Smooth muscle cell (in vitro differentiated cells): Measurements from ENCODE around the gene STARD10. TPM values are rescaled to one million over a fixed set of nuclear protein-coding genes. Genes with fewer than 3 reads are reported as not detected.

Source experiments
- DNase-seq: peaks from one replicate; lab custom pipeline; 2025; ENCODE audit not compliant: unreplicated experiment; lab: John Stamatoyannopoulos, UW
- H2AFZ ChIP-seq: fragments of 200-600 bp; sonication (generic); 2 replicates; pipeline ENCODE4 v1.6.0; 2016; ENCODE audit warnings: antibody characterized with exemption, low read depth, mild to moderate bottlenecking
- H3F3A ChIP-seq: fragments of 200-600 bp; sonication (generic); 2 replicates; pipeline ENCODE4 v1.6.0; 2017; ENCODE audit warnings: antibody characterized with exemption, low read depth
- H3K27ac ChIP-seq: fragments of 200-600 bp; sonication (generic); 2 replicates; pipeline ENCODE4 v1.5.1; 2016; ENCODE audit warnings: low read depth, mild to moderate bottlenecking
- H3K27me3 ChIP-seq: fragments of 200-600 bp; sonication (generic); 2 replicates; pipeline ENCODE4 v1.6.1; 2016; ENCODE audit warnings: low read depth, mild to moderate bottlenecking
- H3K36me3 ChIP-seq: fragments of 200-600 bp; sonication (generic); 2 replicates; pipeline ENCODE4 v1.5.1; 2016; ENCODE audit warnings: low read depth
- H3K4me1 ChIP-seq: fragments of 200-600 bp; sonication (generic); 2 replicates; pipeline ENCODE4 v1.5.1; 2016; ENCODE audit warnings: low read depth
- H3K4me2 ChIP-seq: fragments of 200-600 bp; sonication (generic); 2 replicates; pipeline ENCODE4 v1.6.0; 2016; ENCODE audit warnings: mild to moderate bottlenecking
- H3K4me3 ChIP-seq: fragments of 200-600 bp; sonication (generic); 2 replicates; pipeline ENCODE4 v1.5.1; 2016; ENCODE audit warnings: mild to moderate bottlenecking
- H3K79me2 ChIP-seq: fragments of 200-600 bp; sonication (generic); 2 replicates; pipeline ENCODE4 v1.6.0; 2016; ENCODE audit warnings: low read depth, mild to moderate bottlenecking
- H3K9ac ChIP-seq: fragments of 200-600 bp; sonication (generic); 2 replicates; pipeline ENCODE4 v1.6.0; 2016; ENCODE audit warnings: low read depth
- H3K9me3 ChIP-seq: fragments of 200-600 bp; sonication (generic); replicated peaks from 2 replicates; pipeline ENCODE4 v1.5.1; 2016; ENCODE audit warnings: low read depth
- H4K20me1 ChIP-seq: fragments of 200-600 bp; sonication (generic); 2 replicates; pipeline ENCODE4 v1.6.0; 2016; ENCODE audit warnings: low read depth
- CTCF ChIP-seq: fragments of 200-600 bp; sonication (generic); IDR thresholded peaks from 2 replicates; pipeline ENCODE4 v1.5.1; 2017; ENCODE audit warnings: borderline replicate concordance, mild to moderate bottlenecking, antibody characterized with exemption; ENCODE audit not compliant: insufficient read depth, poor library complexity, severe bottlenecking
- WGBS: methylation state at CpG from one replicate; pipeline ENCODE4 v1.1.7; 2016; ENCODE audit warnings: low lambda C conversion rate; 5-methylcytosine and 5-hydroxymethylcytosine counted together
- polyA plus RNA-seq: library from polyadenylated mRNA; unstranded; fragments of >200 nt; fragmentation: Nextera tagmentation; extraction: Ambion mirVana; gene quantifications from 2 replicates; pipeline ENCODE4 v1.2.1, GENCODE V29; 2016
- total RNA-seq: library from RNA; depleted of rRNA; stranded (reverse); fragments of >200 nt; gene quantifications from 2 replicates; pipeline ENCODE4 v1.2.3, GENCODE V29; 2014

STARD10 gene
- total and polyA plus RNA-seq, 2 experiments from 2014 or later: 87.7 to 130 TPM

GRCh38 chr11:72786305-72787215, 7.3 kb downstream of the STARD10 start:
- Histone ChIP-seq H3K4me1 (peaks cover 12% of the 10 kb centered on the region), H3K4me3 (no peak overlapping the region), H4K20me1 (no peaks in the 10 kb centered on the region), H3K9ac (no peak overlapping the region), H3K36me3 (no peaks in the 10 kb centered on the region), H3F3A (peaks cover 3% of the 10 kb centered on the region), H2AFZ (no peak overlapping the region), H3K9me3 (no peaks in the 10 kb centered on the region), H3K27me3 (no peaks in the 10 kb centered on the region), H3K79me2 (no peaks in the 10 kb centered on the region), H3K27ac (no peak overlapping the region), H3K4me2 (no peak overlapping the region)
- DNase-seq: no peak
- no peak for TF ChIP-seq CTCF
- 84% methylated on average over 8 of the region's 8 CpGs for WGBS

- Histone ChIP-seq H3K4me3 (no peak overlapping the region), H3K9me3 (no peaks in the 10 kb centered on the region), H3K79me2 (peaks cover 6% of the 10 kb centered on the region), H3K36me3 (no peaks in the 10 kb centered on the region), H3F3A (peaks cover 3% of the 10 kb centered on the region), H2AFZ (no peak overlapping the region), H3K4me2 (no peak overlapping the region), H3K27ac (no peak overlapping the region), H4K20me1 (no peaks in the 10 kb centered on the region), H3K4me1 (peaks cover 12% of the 10 kb centered on the region), H3K27me3 (no peaks in the 10 kb centered on the region), H3K9ac (no peak overlapping the region)
- DNase-seq: no peak
- no peak for TF ChIP-seq CTCF
- WGBS: 89% methylated on average over 10 of the region's 10 CpGs
Measured at GRCh38 chr11:72784662-72785061, 9.2 kb downstream of the STARD10 start.

GRCh38 chr11:72783144-72783905, 10.5 kb downstream of the STARD10 start:
- H3K9me3 ChIP-seq: no peaks in the 10 kb centered on the region
- peaks cover 3% of the 10 kb centered on the region for H3F3A ChIP-seq
- no peak overlapping the region for H3K4me2 ChIP-seq
- no peak for DNase-seq
- no peak overlapping the region for H2AFZ ChIP-seq
- no peak overlapping the region for H3K4me3 ChIP-seq
- H3K4me1 ChIP-seq: peaks cover 12% of the 10 kb centered on the region
- WGBS: 92% methylated on average over 2 of the region's 2 CpGs
- no peak for TF ChIP-seq CTCF
- H4K20me1 ChIP-seq: no peaks in the 10 kb centered on the region
- peaks cover 10% of the 10 kb centered on the region for H3K79me2 ChIP-seq
- H3K9ac ChIP-seq: no peak overlapping the region
- no peaks in the 10 kb centered on the region for H3K27me3 ChIP-seq
- H3K27ac ChIP-seq: no peak overlapping the region
- H3K36me3 ChIP-seq: no peaks in the 10 kb centered on the region
